OCI-LY3 (cell line): ENCODE data around the gene ZNF160.
"Not testable (repeated sequence)": the region's sequence is repeated elsewhere in the genome, so short reads cannot be mapped to it uniquely, and the experiment has no call there.

Source experiments
- EZH2phosphoT487 ChIP-seq: fragments of 200-600 bp; shearing (Covaris generic); IDR thresholded peaks from 2 replicates; pipeline ENCODE4 v1.6.1; 2018; ENCODE audit warnings: antibody characterized with exemption, mixed run types, low read depth
- TF ChIP-seq, protein P1 (sequence below): fragments of 200-600, 300-600 bp; sonication (generic); IDR thresholded peaks from 2 replicates; pipeline ENCODE4 v1.5.1; 2014; ENCODE audit warnings: antibody characterized with exemption, low read length, low read depth

DNA sequence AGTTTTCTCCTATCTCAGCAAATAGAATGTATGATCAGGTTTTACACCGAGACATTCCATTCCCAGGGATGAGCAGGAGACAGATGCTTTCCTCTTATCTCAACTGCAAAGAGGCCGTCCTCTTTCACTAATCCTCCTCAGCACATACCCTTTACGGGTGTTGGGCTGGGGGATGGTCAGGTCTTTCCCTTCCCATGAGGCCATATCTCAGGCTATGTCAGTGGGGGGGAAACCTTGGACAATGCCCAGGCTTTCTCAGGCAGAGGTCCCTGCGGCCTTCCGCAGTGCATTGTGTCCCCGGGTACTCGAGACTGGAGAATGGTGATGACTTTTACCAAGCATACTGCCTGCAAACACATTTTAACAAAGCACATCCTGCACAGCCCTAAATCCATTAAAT, 74.9 kb downstream of the ZNF160 start:
- TF ChIP-seq, protein P1, sequence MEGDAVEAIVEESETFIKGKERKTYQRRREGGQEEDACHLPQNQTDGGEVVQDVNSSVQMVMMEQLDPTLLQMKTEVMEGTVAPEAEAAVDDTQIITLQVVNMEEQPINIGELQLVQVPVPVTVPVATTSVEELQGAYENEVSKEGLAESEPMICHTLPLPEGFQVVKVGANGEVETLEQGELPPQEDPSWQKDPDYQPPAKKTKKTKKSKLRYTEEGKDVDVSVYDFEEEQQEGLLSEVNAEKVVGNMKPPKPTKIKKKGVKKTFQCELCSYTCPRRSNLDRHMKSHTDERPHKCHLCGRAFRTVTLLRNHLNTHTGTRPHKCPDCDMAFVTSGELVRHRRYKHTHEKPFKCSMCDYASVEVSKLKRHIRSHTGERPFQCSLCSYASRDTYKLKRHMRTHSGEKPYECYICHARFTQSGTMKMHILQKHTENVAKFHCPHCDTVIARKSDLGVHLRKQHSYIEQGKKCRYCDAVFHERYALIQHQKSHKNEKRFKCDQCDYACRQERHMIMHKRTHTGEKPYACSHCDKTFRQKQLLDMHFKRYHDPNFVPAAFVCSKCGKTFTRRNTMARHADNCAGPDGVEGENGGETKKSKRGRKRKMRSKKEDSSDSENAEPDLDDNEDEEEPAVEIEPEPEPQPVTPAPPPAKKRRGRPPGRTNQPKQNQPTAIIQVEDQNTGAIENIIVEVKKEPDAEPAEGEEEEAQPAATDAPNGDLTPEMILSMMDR: not testable (repeated sequence)
- not testable (repeated sequence) for TF ChIP-seq EZH2phosphoT487
